PC-9 (cell line): ENCODE measurements around the gene AOPEP. TPM values are rescaled to one million over a fixed set of nuclear protein-coding genes. Genes with fewer than 3 reads are reported as not detected.

ENCODE experiments used
- BruUV-seq: library from RNA; stranded (reverse); fragments of 400-500 nt; replicated peaks from 2 replicates; lab custom pipeline; 2021; lab: Mats Ljungman, UMichigan
- CTCF ChIA-PET: fragments of 300-600 bp; sonication (Branson Sonifier 250); formaldehyde crosslinking; loops from one replicate; lab custom pipeline; 2022; ENCODE audit warnings: antibody characterized with exemption; lab: Charles Lee
- POLR2A ChIA-PET: fragments of 300-600 bp; sonication (Branson Sonifier 250); formaldehyde crosslinking; loops from one replicate; lab custom pipeline; 2022; ENCODE audit warnings: antibody characterized with exemption; ENCODE audit not compliant: unreplicated experiment; lab: Charles Lee
- DNase-seq, 2 experiments: peaks; one replicate each; pipeline versions ENCODE4 v3.0.0 to v3.0.0-alpha.2; 2015 to 2022; ENCODE audit warnings: mixed read lengths in 1 of 2
- H2AFZ ChIP-seq: fragments of 200-600 bp; sonication (generic); 2 replicates; pipeline ENCODE4 v1.8.1; 2017; ENCODE audit warnings: antibody characterized with exemption
- H3F3A ChIP-seq: fragments of 200-600 bp; sonication (generic); 2 replicates; pipeline ENCODE4 v1.8.1; 2017; ENCODE audit warnings: antibody characterized with exemption, mild to moderate bottlenecking, low read depth; ENCODE audit not compliant: insufficient read depth
- H3K27ac ChIP-seq: fragments of 200-600 bp; sonication (generic); 2 replicates; pipeline ENCODE4 v1.6.1; 2016; ENCODE audit warnings: mixed run types
- H3K27me3 ChIP-seq: fragments of 200-600 bp; sonication (generic); 2 replicates; pipeline ENCODE4 v1.6.1; 2016; ENCODE audit warnings: low read depth, mixed run types; ENCODE audit not compliant: insufficient read depth
- H3K36me3 ChIP-seq: fragments of 200-600 bp; sonication (generic); 2 replicates; pipeline ENCODE4 v1.6.1; 2016; ENCODE audit warnings: low read depth, mixed run types
- H3K4me1 ChIP-seq: fragments of 200-600 bp; sonication (generic); replicated peaks from 2 replicates; pipeline ENCODE4 v1.6.1; 2016; ENCODE audit warnings: mixed run types; ENCODE audit not compliant: insufficient read depth
- H3K4me2 ChIP-seq: fragments of 200-600 bp; sonication (generic); 2 replicates; pipeline ENCODE4 v1.6.1; 2017; ENCODE audit warnings: mixed run types
- H3K4me3 ChIP-seq: fragments of 200-600 bp; sonication (generic); 2 replicates; pipeline ENCODE4 v1.6.1; 2016; ENCODE audit warnings: mixed run types
- H3K79me2 ChIP-seq: fragments of 200-600 bp; sonication (generic); 2 replicates; pipeline ENCODE4 v1.6.1; 2017; ENCODE audit warnings: low read depth, mixed run types
- H3K9me2 ChIP-seq: fragments of 200-600 bp; sonication (generic); 2 replicates; pipeline ENCODE4 v1.8.1; 2017; ENCODE audit warnings: mild to moderate bottlenecking; ENCODE audit not compliant: insufficient read depth
- H3K9me3 ChIP-seq: fragments of 200-600 bp; sonication (generic); 2 replicates; pipeline ENCODE4 v1.8.1; 2016; ENCODE audit warnings: low read depth; ENCODE audit not compliant: insufficient read depth
- H4K20me1 ChIP-seq: fragments of 200-600 bp; sonication (generic); 2 replicates; pipeline ENCODE4 v1.8.1; 2017; ENCODE audit not compliant: insufficient read depth
- CTCF ChIP-seq: fragments of 200-600 bp; sonication (generic); conservative IDR thresholded peaks from 2 replicates; pipeline ENCODE4 v1.6.1; 2017; ENCODE audit warnings: mixed run types, antibody characterized with exemption, mild to moderate bottlenecking, moderate library complexity
- EZH2 ChIP-seq: fragments of 200-600 bp; sonication (generic); IDR thresholded peaks from 2 replicates; pipeline ENCODE4 v1.8.0; 2017; ENCODE audit warnings: antibody characterized with exemption, low read depth
- intact Hi-C: fragments of 100-400 bp; cut with micrococcal nuclease; formaldehyde crosslinking; loops from one replicate; pipeline ENCODE4 v1.10.0; 2022; ENCODE audit not compliant: unreplicated experiment
- total RNA-seq: library from RNA; stranded (reverse); gene quantifications from 2 replicates; pipeline ENCODE4 v1.2.3, GENCODE V29; 2021

Gene AOPEP
- total RNA-seq, 1 experiment from 2014 or later = 90.0 TPM

GRCh38 chr9:94826044-94826443 lies 99.5 kb downstream of the AOPEP start:
- H3K27me3 ChIP-seq = no peaks in the 10 kb centered on the region
- ChIA-PET POLR2A (no interaction called here), CTCF (no interaction called here)
- peaks cover 7% of the 10 kb centered on the region; the same call in 1 of the 2 replicates for H3F3A ChIP-seq
- H3K4me2 ChIP-seq = no peak overlapping the region
- no peak overlapping the region for H2AFZ ChIP-seq
- BruUV-seq = no TSS peak
- no peaks in the 10 kb centered on the region for H4K20me1 ChIP-seq
- intact Hi-C loops = no loop called here
- no peaks in the 10 kb centered on the region; the same call in 1 of the 2 replicates for H3K9me2 ChIP-seq
- TF ChIP-seq CTCF (no peak), EZH2 (no peak)
- peaks cover 38% of the 10 kb centered on the region for H3K4me1 ChIP-seq
- H3K79me2 ChIP-seq = peaks cover 6% of the 10 kb centered on the region; the same call in 1 of the 2 replicates
- H3K9me3 ChIP-seq = peaks cover 5% of the 10 kb centered on the region; the same call in 1 of the 2 replicates
- H3K4me3 ChIP-seq = no peak overlapping the region
- DNase-seq = no peak
- no peak overlapping the region for H3K27ac ChIP-seq
- H3K36me3 ChIP-seq = no peaks in the 10 kb centered on the region

- Histone ChIP-seq H3K36me3 (no peaks in the 10 kb centered on the region), H3F3A (0 out of 2 replicates have a peak, but pooled peaks cover 5% of the 10 kb centered on the region), H3K27me3 (no peaks in the 10 kb centered on the region), H3K4me2 (no peak overlapping the region), H4K20me1 (no peaks in the 10 kb centered on the region), H3K27ac (peak overlapping the region; percentile 43; the same call in 1 of the 2 replicates), H2AFZ (no peak overlapping the region), H3K4me1 (peaks cover 31% of the 10 kb centered on the region), H3K4me3 (no peak overlapping the region), H3K9me2 (no peaks in the 10 kb centered on the region), H3K9me3 (peaks cover 8% of the 10 kb centered on the region; the same call in 1 of the 2 replicates), H3K79me2 (0 out of 2 replicates have a peak, but pooled peaks cover 6% of the 10 kb centered on the region)
- intact Hi-C loops = no loop called here
- no peak for TF ChIP-seq CTCF
- no peak for TF ChIP-seq EZH2
- DNase-seq = no peak
- POLR2A ChIA-PET = no interaction called here
- BruUV-seq = no TSS peak
- CTCF ChIA-PET = no interaction called here
These were observed 100.3 kb downstream of the AOPEP start for GRCh38 chr9:94826644-94827410.

GRCh38 chr9:94827584-94828304 lies 101.2 kb downstream of the AOPEP start:
- no peak for DNase-seq
- 0 out of 2 replicates have a peak, but pooled peaks cover 5% of the 10 kb centered on the region for H3F3A ChIP-seq
- H3K4me2 ChIP-seq = no peak overlapping the region
- CTCF ChIA-PET = no interaction called here
- TF ChIP-seq EZH2 (no peak), CTCF (no peak)
- intact Hi-C loops = no loop called here
- no peak overlapping the region for H3K4me3 ChIP-seq
- POLR2A ChIA-PET = no interaction called here
- peaks cover 22% of the 10 kb centered on the region for H3K4me1 ChIP-seq
- no peak overlapping the region for H2AFZ ChIP-seq
- no TSS peak for BruUV-seq
- no peaks in the 10 kb centered on the region for H3K27me3 ChIP-seq
- no peaks in the 10 kb centered on the region for H4K20me1 ChIP-seq
- H3K27ac ChIP-seq = peak overlapping the region; percentile 43; the same call in 1 of the 2 replicates
- peaks cover 8% of the 10 kb centered on the region; the same call in 1 of the 2 replicates for H3K9me3 ChIP-seq
- no peaks in the 10 kb centered on the region for H3K9me2 ChIP-seq
- H3K36me3 ChIP-seq = no peaks in the 10 kb centered on the region
- H3K79me2 ChIP-seq = 0 out of 2 replicates have a peak, but pooled peaks cover 6% of the 10 kb centered on the region
